IPS-20b (cell line): ENCODE measurements around the gene DOCK2.

Experiments used
- H3K27ac ChIP-seq: one replicate; pipeline ENCODE4 v1.5.1; 2013; ENCODE audit warnings: low read length
- H3K27me3 ChIP-seq: 2 replicates; pipeline ENCODE4 v1.6.1; 2013; ENCODE audit warnings: mild to moderate bottlenecking, low read length, inconsistent platforms; ENCODE audit not compliant: insufficient read depth
- H3K36me3 ChIP-seq: 2 replicates; pipeline ENCODE4 v1.6.1; 2013; ENCODE audit warnings: low read depth, mild to moderate bottlenecking, inconsistent platforms, low read length, moderate library complexity; ENCODE audit not compliant: insufficient read depth
- H3K4me1 ChIP-seq: 2 replicates; pipeline ENCODE4 v1.6.1; 2013; ENCODE audit warnings: mild to moderate bottlenecking, control low read depth, inconsistent platforms, low read length, moderate library complexity; ENCODE audit not compliant: insufficient read depth
- H3K4me3 ChIP-seq: 2 replicates; pipeline ENCODE4 v1.5.1; 2013; ENCODE audit warnings: mild to moderate bottlenecking, low read length, inconsistent platforms
- H3K9ac ChIP-seq: 2 replicates; pipeline ENCODE4 v1.6.1; 2013; ENCODE audit warnings: low read depth, mild to moderate bottlenecking, inconsistent platforms, low read length, moderate library complexity
- H3K9me3 ChIP-seq: 2 replicates; pipeline ENCODE4 v1.6.1; 2013; ENCODE audit warnings: mild to moderate bottlenecking, low read depth, low read length, inconsistent platforms; ENCODE audit not compliant: insufficient read depth

DOCK2 gene

GRCh38 chr5:169989365-169989764 is 352.3 kb downstream of the DOCK2 start:
- Histone ChIP-seq H3K9ac (no peak overlapping the region), H3K9me3 (no peaks in the 10 kb centered on the region), H3K36me3 (no peaks in the 10 kb centered on the region), H3K4me1 (no peaks in the 10 kb centered on the region), H3K27ac (no peak overlapping the region), H3K27me3 (no peaks in the 10 kb centered on the region), H3K4me3 (no peak overlapping the region)

- no peaks in the 10 kb centered on the region for H3K4me1 ChIP-seq
- H3K9me3 ChIP-seq: no peaks in the 10 kb centered on the region
- H3K4me3 ChIP-seq: no peak overlapping the region
- H3K27ac ChIP-seq: no peak overlapping the region
- no peaks in the 10 kb centered on the region for H3K27me3 ChIP-seq
- no peaks in the 10 kb centered on the region for H3K36me3 ChIP-seq
- no peak overlapping the region for H3K9ac ChIP-seq
Measured at GRCh38 chr5:169991115-169991869, 354.2 kb downstream of the DOCK2 start.

GRCh38 chr5:169992789-169993484 is 355.9 kb downstream of the DOCK2 start:
- Histone ChIP-seq H3K4me1 (no peaks in the 10 kb centered on the region), H3K4me3 (no peak overlapping the region), H3K27ac (no peak overlapping the region), H3K27me3 (no peaks in the 10 kb centered on the region), H3K9me3 (no peaks in the 10 kb centered on the region), H3K36me3 (no peaks in the 10 kb centered on the region), H3K9ac (no peak overlapping the region)

- H3K27ac ChIP-seq: no peak overlapping the region
- H3K36me3 ChIP-seq: no peaks in the 10 kb centered on the region
- H3K4me1 ChIP-seq: no peaks in the 10 kb centered on the region
- no peak overlapping the region for H3K9ac ChIP-seq
- H3K4me3 ChIP-seq: no peak overlapping the region
- no peaks in the 10 kb centered on the region for H3K27me3 ChIP-seq
- H3K9me3 ChIP-seq: no peaks in the 10 kb centered on the region
Measured at GRCh38 chr5:169993485-169993790, 356.4 kb downstream of the DOCK2 start.

GRCh38 chr5:169997798-169998197 is 360.7 kb downstream of the DOCK2 start:
- Histone ChIP-seq H3K27me3 (no peaks in the 10 kb centered on the region), H3K9me3 (no peaks in the 10 kb centered on the region), H3K9ac (no peak overlapping the region), H3K4me3 (no peak overlapping the region), H3K27ac (no peak overlapping the region), H3K36me3 (no peaks in the 10 kb centered on the region), H3K4me1 (no peaks in the 10 kb centered on the region)

GRCh38 chr5:169999621-170000020 is 362.5 kb downstream of the DOCK2 start:
- H3K4me3 ChIP-seq: no peak overlapping the region
- H3K27ac ChIP-seq: no peak overlapping the region
- H3K9me3 ChIP-seq: no peaks in the 10 kb centered on the region
- H3K4me1 ChIP-seq: no peaks in the 10 kb centered on the region
- H3K27me3 ChIP-seq: no peaks in the 10 kb centered on the region
- no peaks in the 10 kb centered on the region for H3K36me3 ChIP-seq
- H3K9ac ChIP-seq: no peak overlapping the region

GRCh38 chr5:170000155-170000554 is 363.1 kb downstream of the DOCK2 start:
- no peaks in the 10 kb centered on the region for H3K4me1 ChIP-seq
- no peak overlapping the region for H3K4me3 ChIP-seq
- no peak overlapping the region for H3K27ac ChIP-seq
- H3K9me3 ChIP-seq: no peaks in the 10 kb centered on the region
- no peaks in the 10 kb centered on the region for H3K27me3 ChIP-seq
- no peaks in the 10 kb centered on the region for H3K36me3 ChIP-seq
- H3K9ac ChIP-seq: no peak overlapping the region

- Histone ChIP-seq H3K27me3 (no peaks in the 10 kb centered on the region), H3K9ac (no peak overlapping the region), H3K4me1 (no peaks in the 10 kb centered on the region)
Measured at GRCh38 chr5:170006021-170006420, 368.9 kb downstream of the DOCK2 start.

GRCh38 chr5:170008376-170008775 is 371.3 kb downstream of the DOCK2 start:
- Histone ChIP-seq H3K9ac (no peak overlapping the region), H3K9me3 (no peaks in the 10 kb centered on the region), H3K36me3 (no peaks in the 10 kb centered on the region), H3K27me3 (no peaks in the 10 kb centered on the region), H3K4me3 (no peak overlapping the region), H3K4me1 (no peaks in the 10 kb centered on the region), H3K27ac (no peak overlapping the region)

More at GRCh38 chr5:170006021-170006420, 368.9 kb downstream of the DOCK2 start:
- Histone ChIP-seq H3K4me3 (no peak overlapping the region), H3K9me3 (no peaks in the 10 kb centered on the region), H3K27ac (no peak overlapping the region), H3K36me3 (no peaks in the 10 kb centered on the region)

- Histone ChIP-seq H3K27ac (no peak overlapping the region), H3K4me1 (no peaks in the 10 kb centered on the region), H3K4me3 (no peak overlapping the region), H3K36me3 (no peaks in the 10 kb centered on the region), H3K9me3 (no peaks in the 10 kb centered on the region), H3K27me3 (no peaks in the 10 kb centered on the region), H3K9ac (no peak overlapping the region)
Measured at GRCh38 chr5:170010595-170010994, 373.5 kb downstream of the DOCK2 start.

- H3K27me3 ChIP-seq: no peaks in the 10 kb centered on the region
- no peaks in the 10 kb centered on the region for H3K4me1 ChIP-seq
- no peaks in the 10 kb centered on the region for H3K36me3 ChIP-seq
- no peak overlapping the region for H3K9ac ChIP-seq
- H3K9me3 ChIP-seq: no peaks in the 10 kb centered on the region
- H3K27ac ChIP-seq: no peak overlapping the region
- H3K4me3 ChIP-seq: no peak overlapping the region
Measured at GRCh38 chr5:170011751-170012150, 374.7 kb downstream of the DOCK2 start.

- H3K27ac ChIP-seq: no peak overlapping the region
- H3K27me3 ChIP-seq: no peaks in the 10 kb centered on the region
- H3K9me3 ChIP-seq: no peaks in the 10 kb centered on the region
- H3K4me1 ChIP-seq: no peaks in the 10 kb centered on the region
- H3K9ac ChIP-seq: no peak overlapping the region
- no peak overlapping the region for H3K4me3 ChIP-seq
- H3K36me3 ChIP-seq: no peaks in the 10 kb centered on the region
Measured at GRCh38 chr5:170012622-170013021, 375.5 kb downstream of the DOCK2 start.
